PFSK-1 (cell line): Measurements from ENCODE around the gene ZNF613.

Experiments
- FOXP2 ChIP-seq: optimal IDR thresholded peaks from 2 replicates; pipeline ENCODE3; 2011; ENCODE audit warnings: borderline replicate concordance, control low read depth, inconsistent platforms; ENCODE audit not compliant: insufficient read depth; ENCODE audit errors: extremely low read length, extremely low read depth
- POLR2AphosphoS5 ChIP-seq: IDR thresholded peaks from 2 replicates; pipeline ENCODE4 v1.6.1; 2012; ENCODE audit warnings: low read depth, mild to moderate bottlenecking, control low read depth, low read length, moderate library complexity
- SIN3A ChIP-seq: IDR thresholded peaks from 2 replicates; pipeline ENCODE4 v1.6.1; 2012; ENCODE audit warnings: mild to moderate bottlenecking, low read length, moderate library complexity, borderline replicate concordance; ENCODE audit not compliant: insufficient read depth
- TAF1 ChIP-seq: IDR thresholded peaks from 2 replicates; pipeline ENCODE4 v1.6.1; 2012; ENCODE audit warnings: low read length, control low read depth, borderline replicate concordance; ENCODE audit not compliant: insufficient read depth
- TF ChIP-seq, protein P1 (sequence below), 2 experiments: IDR thresholded peaks; 2 replicates each; pipeline versions ENCODE4 v1.6.1 to v1.8.0; 2011 to 2012; ENCODE audit warnings: low read depth in 2 of 2, low read length in 2 of 2, control low read depth in 1 of 2, inconsistent platforms in 1 of 2, mild to moderate bottlenecking in 1 of 2, moderate library complexity in 1 of 2; ENCODE audit not compliant: insufficient read depth in 1 of 2

Gene ZNF613

GRCh38 chr19:51944798-51945552, 17.7 kb downstream of the ZNF613 start:
- TF ChIP-seq SIN3A (no peak), TAF1 (no peak), POLR2AphosphoS5 (no peak)
- TF ChIP-seq, protein P1, sequence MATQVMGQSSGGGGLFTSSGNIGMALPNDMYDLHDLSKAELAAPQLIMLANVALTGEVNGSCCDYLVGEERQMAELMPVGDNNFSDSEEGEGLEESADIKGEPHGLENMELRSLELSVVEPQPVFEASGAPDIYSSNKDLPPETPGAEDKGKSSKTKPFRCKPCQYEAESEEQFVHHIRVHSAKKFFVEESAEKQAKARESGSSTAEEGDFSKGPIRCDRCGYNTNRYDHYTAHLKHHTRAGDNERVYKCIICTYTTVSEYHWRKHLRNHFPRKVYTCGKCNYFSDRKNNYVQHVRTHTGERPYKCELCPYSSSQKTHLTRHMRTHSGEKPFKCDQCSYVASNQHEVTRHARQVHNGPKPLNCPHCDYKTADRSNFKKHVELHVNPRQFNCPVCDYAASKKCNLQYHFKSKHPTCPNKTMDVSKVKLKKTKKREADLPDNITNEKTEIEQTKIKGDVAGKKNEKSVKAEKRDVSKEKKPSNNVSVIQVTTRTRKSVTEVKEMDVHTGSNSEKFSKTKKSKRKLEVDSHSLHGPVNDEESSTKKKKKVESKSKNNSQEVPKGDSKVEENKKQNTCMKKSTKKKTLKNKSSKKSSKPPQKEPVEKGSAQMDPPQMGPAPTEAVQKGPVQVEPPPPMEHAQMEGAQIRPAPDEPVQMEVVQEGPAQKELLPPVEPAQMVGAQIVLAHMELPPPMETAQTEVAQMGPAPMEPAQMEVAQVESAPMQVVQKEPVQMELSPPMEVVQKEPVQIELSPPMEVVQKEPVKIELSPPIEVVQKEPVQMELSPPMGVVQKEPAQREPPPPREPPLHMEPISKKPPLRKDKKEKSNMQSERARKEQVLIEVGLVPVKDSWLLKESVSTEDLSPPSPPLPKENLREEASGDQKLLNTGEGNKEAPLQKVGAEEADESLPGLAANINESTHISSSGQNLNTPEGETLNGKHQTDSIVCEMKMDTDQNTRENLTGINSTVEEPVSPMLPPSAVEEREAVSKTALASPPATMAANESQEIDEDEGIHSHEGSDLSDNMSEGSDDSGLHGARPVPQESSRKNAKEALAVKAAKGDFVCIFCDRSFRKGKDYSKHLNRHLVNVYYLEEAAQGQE (IDR thresholded peaks at IDR 0.05; ENCODE audit: insufficient read depth in 1 of 2, low read depth in 2 of 2, low read length in 2 of 2) = no peak

DNA sequence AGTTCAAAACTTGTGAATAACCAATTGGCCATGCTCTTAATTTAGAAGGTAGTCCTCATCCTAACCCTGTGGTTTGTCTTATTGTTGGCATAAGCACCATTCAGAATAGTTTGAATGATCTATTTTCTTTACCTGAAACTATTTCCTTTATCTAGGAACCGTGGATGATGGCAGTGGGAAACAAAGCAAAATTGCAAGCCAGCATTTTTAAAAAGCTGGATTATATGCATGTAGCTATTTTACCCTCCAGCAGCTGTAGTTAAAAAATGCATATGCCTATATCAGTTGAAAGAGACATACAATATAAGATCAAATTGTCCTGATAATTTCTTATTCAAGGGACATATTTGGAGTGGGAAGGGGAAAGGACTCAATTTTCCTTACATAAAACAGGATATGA, 19.3 kb downstream of the ZNF613 start:
- TF ChIP-seq, protein P1 (IDR thresholded peaks at IDR 0.05; ENCODE audit: insufficient read depth in 1 of 2, low read depth in 2 of 2, low read length in 2 of 2) = no peak
- TF ChIP-seq POLR2AphosphoS5 (no peak), SIN3A (no peak), TAF1 (no peak), FOXP2 (no peak)

DNA sequence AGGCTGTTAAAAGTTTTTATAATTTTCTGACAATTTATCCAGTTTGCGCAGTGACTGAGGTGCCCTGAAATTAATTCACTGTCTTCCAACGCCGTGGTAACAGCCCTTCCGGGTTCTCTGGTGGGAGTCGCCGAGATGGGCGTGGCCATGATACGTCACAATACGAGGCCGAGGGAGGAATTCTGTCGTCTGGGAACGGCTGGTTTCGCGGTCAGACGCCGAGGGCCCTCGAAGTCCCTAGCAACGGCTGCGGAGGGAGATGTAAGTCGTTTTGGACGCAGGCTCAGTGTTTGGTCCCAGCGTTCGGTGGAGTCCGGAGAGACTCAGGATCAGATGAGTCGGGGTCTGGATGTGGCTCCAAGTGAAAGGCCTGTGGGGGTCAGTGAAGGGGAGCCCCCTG, 21.7 kb downstream of the ZNF613 start:
- TF ChIP-seq SIN3A = no peak

- no peak for TF ChIP-seq POLR2AphosphoS5
- no peak for TF ChIP-seq FOXP2
- no peak for TF ChIP-seq SIN3A
- TF ChIP-seq, protein P1 (IDR thresholded peaks at IDR 0.05; ENCODE audit: insufficient read depth in 1 of 2, low read depth in 2 of 2, low read length in 2 of 2) = no peak
- TF ChIP-seq TAF1 = no peak
Observed at GRCh38 chr19:51959791-51960190, 32.5 kb downstream of the ZNF613 start.

DNA sequence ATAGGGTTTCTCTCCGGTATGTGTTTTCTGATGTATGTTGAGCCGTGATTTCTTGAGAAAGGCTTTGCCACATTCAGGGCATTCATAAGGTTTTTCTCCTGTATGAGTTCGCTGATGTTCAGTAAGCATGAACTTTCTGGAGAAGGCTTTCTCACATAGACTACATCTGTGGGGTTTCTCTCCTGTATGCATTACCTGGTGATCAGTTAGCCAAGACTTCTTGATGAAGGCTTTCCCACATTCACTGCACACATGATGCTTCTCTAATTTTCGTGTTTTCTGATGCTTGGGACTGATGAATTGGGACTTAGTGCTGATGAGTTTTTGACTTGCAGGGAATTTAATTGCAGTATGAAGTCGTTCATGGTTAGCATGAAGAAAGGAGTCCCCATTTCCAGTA, 38.3 kb downstream of the ZNF613 start:
- TF ChIP-seq TAF1 = no peak
- TF ChIP-seq POLR2AphosphoS5 = no peak
- TF ChIP-seq, protein P1 (IDR thresholded peaks at IDR 0.05; ENCODE audit: insufficient read depth in 1 of 2, low read depth in 2 of 2, low read length in 2 of 2) = no peak
- TF ChIP-seq SIN3A = no peak
- no peak for TF ChIP-seq FOXP2
